Left colon (tissue), 2 donors: ENCODE data around the gene TMEM269. TPM values are rescaled to one million over a fixed set of nuclear protein-coding genes. Genes with fewer than 3 reads are reported as not detected.
A peak's percentile ranks its signal among the peaks of the same experiment; 100 is the strongest.

ENCODE experiments used
- ATAC-seq: fragments of 200-7000 bp; cut with Tn5 transposase; one replicate; pipeline ENCODE4 v1.9.1; 2020; ENCODE audit warnings: mild to moderate bottlenecking, moderate library complexity
- DNase-seq, 2 donors: peaks; one replicate each; pipeline ENCODE4 v3.0.0-alpha.2; 2020
- intact Hi-C, 2 donors: fragments of 100-400 bp; cut with DNase I in 1 of 2; cut with micrococcal nuclease in 1 of 2; formaldehyde crosslinking; loops; one replicate each; pipeline versions ENCODE4 v1.11.2 to v1.14.0; 2022; cut with DNase I, micrococcal nuclease
- total RNA-seq, 2 donors: library from RNA; stranded (reverse); fragmentation: NEBNext Ultra II Directional; extraction: Animal tissue kit (Norgen Biotek cat#: 25700); gene quantifications; one replicate each; pipeline ENCODE4 v1.2.1, GENCODE V29; 2021
- donor health status: DM: no; HTN: no; CAD: no.
- donor health status: DM: yes; HTN: yes; CAD: no.

The TMEM269 gene
- total RNA-seq, 2 donors from 2014 or later, result 0.20 to 1.6 TPM

GRCh38 chr1:42838482-42839190, 53.8 kb downstream of the TMEM269 start:
- ATAC-seq, result peak; percentile 16
- no peak for DNase-seq
- intact Hi-C loops, result no loop called here

DNA sequence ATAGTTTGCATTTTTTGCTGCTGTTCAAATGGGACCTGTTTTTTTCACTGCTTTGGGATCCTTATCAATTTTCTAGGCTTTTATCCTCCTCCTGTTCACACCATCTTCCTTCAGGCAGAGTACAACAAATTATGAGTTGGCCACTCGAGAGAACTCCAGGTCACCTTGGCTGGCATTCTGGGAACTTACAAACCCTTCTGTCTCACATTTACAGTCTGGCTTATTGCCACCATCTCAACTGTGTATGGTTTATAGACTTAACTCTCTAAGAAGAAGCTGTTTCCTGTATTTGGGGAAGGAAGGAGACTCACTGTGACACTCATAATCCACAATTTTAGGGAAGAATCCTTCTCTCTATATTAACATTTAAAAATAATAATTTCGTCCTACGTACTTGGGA, 56.2 kb downstream of the TMEM269 start:
- intact Hi-C loops, result no loop called here
- no peak for ATAC-seq
- no peak for DNase-seq

DNA sequence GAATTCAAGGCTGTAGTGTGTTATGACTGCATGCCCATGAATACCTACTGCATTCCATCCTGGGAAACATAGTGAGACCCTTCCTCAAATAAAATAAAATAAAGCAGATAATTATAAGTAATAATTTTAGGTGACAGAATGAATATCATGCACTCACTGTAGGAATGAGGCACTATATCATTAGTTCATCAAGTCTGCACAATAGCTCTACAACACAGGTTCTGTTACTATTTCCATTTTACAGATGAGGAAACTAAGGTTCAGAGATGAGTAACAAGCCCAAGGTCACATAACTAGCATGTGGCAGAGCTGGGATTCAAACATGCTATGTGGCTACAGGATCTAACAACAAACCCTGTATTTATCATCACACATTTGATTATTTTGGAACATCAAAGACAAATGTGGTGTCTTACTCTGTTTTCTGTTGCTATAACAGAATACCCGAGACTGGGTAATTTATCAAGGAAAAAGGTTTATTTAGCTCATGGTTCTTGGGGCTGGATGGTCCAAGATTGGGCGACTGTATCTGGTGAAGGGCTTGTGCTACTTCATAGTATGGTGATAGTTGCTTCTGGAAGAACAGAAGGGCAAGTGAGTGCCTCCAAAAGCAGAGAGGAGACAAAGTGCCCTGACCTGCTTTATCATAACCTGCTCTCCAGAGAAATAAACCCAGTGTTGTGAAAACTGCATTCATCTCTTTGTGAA, 56.8 kb downstream of the TMEM269 start:
- DNase-seq (no peak), ATAC-seq (no peak)
- intact Hi-C loops, result no loop called here

DNA sequence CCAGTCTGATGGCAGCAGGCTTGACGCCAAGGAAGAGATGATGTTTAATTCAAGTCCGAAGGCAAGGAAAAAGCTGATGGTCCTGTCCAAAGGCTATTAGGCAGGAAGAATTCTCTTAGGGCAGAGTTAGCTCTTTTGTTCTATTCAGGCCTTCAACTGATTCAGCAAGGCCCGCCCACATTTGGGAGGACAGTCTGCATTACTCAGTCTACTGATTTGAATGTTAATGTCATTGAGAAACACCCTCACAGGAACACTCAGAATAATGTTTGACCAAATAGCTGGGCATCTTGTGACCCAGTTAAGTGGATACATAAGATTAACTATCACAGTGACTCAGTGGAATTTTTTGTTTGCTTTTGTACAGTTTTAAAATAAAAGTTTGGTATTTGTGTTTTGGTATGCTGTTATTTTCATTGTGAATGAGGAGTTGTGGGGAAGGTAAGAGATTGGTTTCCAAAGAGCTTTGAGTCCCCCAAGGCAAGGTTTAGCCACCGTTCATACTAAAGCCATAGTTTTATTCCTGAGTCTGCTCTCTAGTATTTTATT, 59.9 kb downstream of the TMEM269 start:
- no peak for ATAC-seq
- intact Hi-C loops, result no loop called here

GRCh38 chr1:42845193-42845592, 60.4 kb downstream of the TMEM269 start:
- no peak for ATAC-seq

More for the DNA sequence above, 59.9 kb downstream of the TMEM269 start:
- no peak for DNase-seq

GRCh38 chr1:42845866-42846256, 61.1 kb downstream of the TMEM269 start:
- DNase-seq (no peak), ATAC-seq (peak; percentile 16)
- intact Hi-C loops, result no loop called here

More at GRCh38 chr1:42845193-42845592, 60.4 kb downstream of the TMEM269 start:
- intact Hi-C loops, result no loop called here
- no peak for DNase-seq

- intact Hi-C loops, result no loop called here
- ATAC-seq (peak; percentile 99), DNase-seq (peak; percentile 93 to 95)
Observed at GRCh38 chr1:42846257-42847110, 61.7 kb downstream of the TMEM269 start, which contains the start of gene ZNF691. ZNF691 (plus strand) TSS chr1:42846613; CDS start chr1:42849659, 3,046 bp downstream.

DNA sequence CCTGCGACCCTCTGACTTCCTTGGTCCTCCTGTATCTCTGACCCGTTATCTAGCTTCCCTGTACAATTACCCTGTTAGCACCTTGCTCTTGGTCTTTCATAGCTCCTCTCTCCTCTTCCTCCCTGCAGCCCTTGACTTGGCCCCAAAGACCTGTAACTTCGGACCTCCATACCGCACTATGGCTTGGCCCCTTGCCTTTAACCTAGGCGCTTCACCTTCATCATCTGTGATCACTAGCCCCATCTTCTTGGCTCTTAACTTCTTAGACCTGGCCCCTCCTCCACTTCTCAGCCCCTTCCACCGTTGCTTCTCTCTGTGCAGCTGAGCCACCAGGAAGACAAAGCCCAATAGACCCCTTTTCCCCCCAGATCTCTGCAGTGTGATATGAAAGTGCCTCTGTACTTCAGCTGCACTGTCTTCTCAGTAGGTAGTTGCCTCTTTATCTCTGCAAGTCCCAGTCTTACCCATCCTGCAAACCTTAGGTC, 62.4 kb downstream of the TMEM269 start:
- no peak for ATAC-seq
- intact Hi-C loops, result no loop called here

DNA sequence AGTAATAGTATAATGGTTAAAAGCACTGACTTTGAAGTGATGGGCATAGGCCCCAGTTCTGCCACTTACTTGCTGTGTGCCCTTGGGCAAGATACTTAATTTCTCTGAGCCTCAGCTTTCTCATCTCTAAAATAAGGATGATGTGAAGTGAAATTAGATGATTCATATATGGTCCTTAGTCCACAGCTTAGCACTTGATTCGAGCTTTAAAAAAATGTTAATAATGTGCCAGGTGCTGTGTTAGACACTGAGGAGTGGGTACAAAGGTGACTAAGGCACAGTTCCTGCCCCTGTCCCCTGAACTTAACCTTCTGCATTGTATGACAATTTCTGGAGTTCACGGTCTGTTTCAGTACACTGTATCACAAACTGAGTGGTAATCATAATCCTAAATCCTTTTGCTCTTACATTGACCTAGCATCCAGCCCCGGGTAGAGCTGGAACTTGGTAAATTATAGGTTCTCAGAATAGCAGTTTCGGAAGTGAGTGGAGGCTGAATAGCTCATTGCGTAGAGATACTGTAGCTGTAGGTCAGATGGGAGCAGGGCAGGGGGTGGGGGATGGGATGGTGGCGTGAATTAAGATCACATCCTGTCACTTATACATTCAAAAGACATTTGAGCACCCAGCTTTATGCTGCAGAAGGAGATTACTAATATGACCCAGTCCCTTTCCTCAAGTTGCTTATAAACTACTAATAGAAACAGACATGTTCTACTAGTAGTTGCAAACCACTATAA, 63.1 kb downstream of the TMEM269 start:
- intact Hi-C loops, result no loop called here
- DNase-seq (no peak), ATAC-seq (no peak)

More for the DNA sequence above, 62.4 kb downstream of the TMEM269 start:
- no peak for DNase-seq

- no peak for DNase-seq
Observed at GRCh38 chr1:42848823-42849537, 64.2 kb downstream of the TMEM269 start.

DNA sequence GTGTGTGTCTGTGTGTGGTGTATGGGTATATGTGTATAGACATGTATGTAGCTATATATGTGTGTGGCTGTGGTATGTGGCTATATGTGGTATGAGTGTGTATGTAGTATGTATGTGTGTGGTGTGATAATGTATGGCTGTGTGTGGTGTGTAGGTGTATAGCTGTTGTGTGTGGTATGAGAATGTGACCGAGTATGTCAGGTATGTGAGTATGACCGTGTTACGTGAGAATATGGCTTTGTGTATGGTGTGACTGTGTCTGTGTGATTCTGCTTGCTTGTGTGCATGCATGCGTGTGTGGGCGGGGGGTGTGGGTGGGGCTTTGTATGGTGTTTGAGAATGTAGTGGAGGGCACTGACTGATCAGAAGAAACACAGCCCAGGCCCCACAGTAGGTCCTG, 65.2 kb downstream of the TMEM269 start:
- ATAC-seq (no peak), DNase-seq (no peak)
- intact Hi-C loops, result no loop called here

More at GRCh38 chr1:42848823-42849537, 64.2 kb downstream of the TMEM269 start:
- intact Hi-C loops, result no loop called here
- ATAC-seq, result no peak

Other genes starting within 250 kb of the TMEM269 start
- gene PPIH, start 126.6 kb upstream of the TMEM269 start, total RNA-seq, result 10 to 100 TPM; 19.1 to 28.3 TPM
- gene YBX1, start 102.6 kb upstream of the TMEM269 start, total RNA-seq, result 100 to 1,000 TPM; 419 to 437 TPM
- gene CLDN19, start 44.8 kb upstream of the TMEM269 start, total RNA-seq, result not detected
- 10 to 100 TPM in 1 of 2 donors, 1 to 10 TPM in 1; 7.0 to 10.6 TPM for gene P3H1, start 18.0 kb upstream of the TMEM269 start, total RNA-seq
- 1 to 10 TPM; 5.6 to 8.7 TPM for gene C1orf50, start 17.7 kb upstream of the TMEM269 start, total RNA-seq
- 10 to 100 TPM; 12.5 to 15.6 TPM for gene ERMAP, start 32.1 kb downstream of the TMEM269 start, total RNA-seq
- gene SVBP, start 32.4 kb downstream of the TMEM269 start, total RNA-seq, result 10 to 100 TPM; 11.7 to 18.0 TPM
- 1 to 10 TPM; 4.3 to 5.0 TPM for gene ZNF691, start 61.6 kb downstream of the TMEM269 start, total RNA-seq
- 10 to 100 TPM; 59.0 to 82.7 TPM for gene SLC2A1, start 173.9 kb downstream of the TMEM269 start, total RNA-seq